ENCODE data around the gene PLPPR2.
"Not testable (repeated sequence)": the region's sequence is repeated elsewhere in the genome, so short reads cannot be mapped to it uniquely, and the experiment has no call there.

The PLPPR2 gene

GRCh38 chr19:11373885-11374432 lies 18.7 kb downstream of the PLPPR2 start:
- FAIRE-seq, result no peak

- no peak for FAIRE-seq
Observed at GRCh38 chr19:11374433-11375142, 19.4 kb downstream of the PLPPR2 start, which contains the start of gene SWSAP1. Gene SWSAP1 (plus strand): TSS chr19:11374666. CDS start chr19:11374681, 15 bp downstream.

GRCh38 chr19:11375143-11375948 lies 20.1 kb downstream of the PLPPR2 start:
- FAIRE-seq, result peak; percentile 72

GRCh38 chr19:11377237-11377636 lies 22.0 kb downstream of the PLPPR2 start:
- FAIRE-seq, result no peak

GRCh38 chr19:11377756-11378155 lies 22.5 kb downstream of the PLPPR2 start:
- no peak for FAIRE-seq

GRCh38 chr19:11378319-11379189 lies 23.3 kb downstream of the PLPPR2 start:
- FAIRE-seq, result no peak

- not testable (repeated sequence) for FAIRE-seq
Observed at GRCh38 chr19:11379269-11379845, 24.1 kb downstream of the PLPPR2 start.

- no peak for FAIRE-seq
Observed at GRCh38 chr19:11379857-11380350, 24.7 kb downstream of the PLPPR2 start.

- FAIRE-seq, result no peak
Observed at GRCh38 chr19:11380653-11381537, 25.7 kb downstream of the PLPPR2 start.

GRCh38 chr19:11382898-11383705 lies 27.9 kb downstream of the PLPPR2 start:
- no peak for FAIRE-seq

GRCh38 chr19:11383706-11384048 lies 28.4 kb downstream of the PLPPR2 start:
- FAIRE-seq, result no peak

- FAIRE-seq, result no peak
Observed at GRCh38 chr19:11384778-11385129, 29.5 kb downstream of the PLPPR2 start.

GRCh38 chr19:11387162-11388034 lies 32.2 kb downstream of the PLPPR2 start:
- FAIRE-seq, result no peak

- FAIRE-seq, result no peak
Observed at GRCh38 chr19:11390359-11390758, 35.1 kb downstream of the PLPPR2 start.

GRCh38 chr19:11390933-11391680 lies 35.9 kb downstream of the PLPPR2 start:
- no peak for FAIRE-seq

- FAIRE-seq, result no peak
Observed at GRCh38 chr19:11397089-11397610, 41.9 kb downstream of the PLPPR2 start.

GRCh38 chr19:11399667-11400066 lies 44.4 kb downstream of the PLPPR2 start:
- no peak for FAIRE-seq

GRCh38 chr19:11400798-11401197 lies 45.6 kb downstream of the PLPPR2 start:
- no peak for FAIRE-seq

Data from colon (tissue), 2 donors.